ENCODE measurements around the gene ILKAP.

- TF ChIP-seq MAX (IDR thresholded peaks at IDR 0.05; ENCODE audit: low read depth) (no peak), FOXJ3 (CRISPR knock-in tag; IDR thresholded peaks at IDR 0.05) (no peak), YY1 (IDR thresholded peaks at IDR 0.05; ENCODE audit: low read depth) (no peak), CTCF (IDR thresholded peaks at IDR 0.05) (no peak), TAF1 (IDR thresholded peaks at IDR 0.05; ENCODE audit: borderline replicate concordance, low read depth, low read length) (no peak), SIN3A (IDR thresholded peaks at IDR 0.05; ENCODE audit: borderline replicate concordance, low read depth, low read length) (no peak), TCF12 (IDR thresholded peaks at IDR 0.05) (no peak), RFX5 (IDR thresholded peaks at IDR 0.05; ENCODE audit: low read length) (no peak)
Observed at GRCh38 chr2:238237431-238238135, 34.1 kb upstream of the ILKAP start.

Data from SK-N-SH (cell line).